NCI-H1694 (cell line): ENCODE measurements around the gene POLR3G.

ENCODE experiments used
- DNase-seq: peaks from one replicate; lab custom pipeline; 2025; lab: John Stamatoyannopoulos, UW

POLR3G gene, protein sequence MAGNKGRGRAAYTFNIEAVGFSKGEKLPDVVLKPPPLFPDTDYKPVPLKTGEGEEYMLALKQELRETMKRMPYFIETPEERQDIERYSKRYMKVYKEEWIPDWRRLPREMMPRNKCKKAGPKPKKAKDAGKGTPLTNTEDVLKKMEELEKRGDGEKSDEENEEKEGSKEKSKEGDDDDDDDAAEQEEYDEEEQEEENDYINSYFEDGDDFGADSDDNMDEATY

GRCh38 chr5:90474235-90475107, at the start of gene POLR3G, which contains the start of gene MBLAC2:
Gene POLR3G (plus strand): TSS chr5:90474864. CDS start chr5:90485568, 10,704 bp downstream.
Gene MBLAC2 (minus strand): TSS chr5:90474771. CDS start chr5:90474292, 479 bp downstream.
- peak; percentile 81 for DNase-seq

DNA sequence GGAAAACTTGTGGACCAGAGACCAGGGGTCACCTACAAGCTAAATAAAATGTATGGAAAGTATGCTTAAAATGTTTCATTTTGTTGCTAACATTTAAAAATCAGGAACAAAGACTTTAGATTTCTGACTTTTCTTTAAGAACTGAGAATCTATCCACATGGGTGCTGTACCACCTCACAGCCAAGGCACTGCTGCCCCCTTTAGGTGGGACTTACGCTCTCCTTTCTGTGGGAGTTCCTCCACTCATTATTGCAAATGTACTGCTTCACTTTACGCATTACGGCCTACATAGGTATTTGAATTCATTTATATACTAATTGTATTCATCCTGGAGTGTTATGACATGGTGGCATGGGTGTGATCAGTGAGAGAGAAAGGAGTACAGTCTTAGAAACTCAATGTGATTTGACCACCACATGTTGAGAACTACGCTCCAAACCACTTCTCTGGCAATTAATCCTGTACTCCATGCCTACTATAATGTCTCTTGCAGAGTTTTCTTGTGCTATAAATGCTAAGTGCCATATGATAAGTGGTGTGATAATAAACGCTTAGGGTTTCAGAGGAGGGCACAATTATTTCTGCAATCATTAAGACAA, 40.4 kb upstream of the POLR3G start:
- peak; percentile 20 for DNase-seq

DNA sequence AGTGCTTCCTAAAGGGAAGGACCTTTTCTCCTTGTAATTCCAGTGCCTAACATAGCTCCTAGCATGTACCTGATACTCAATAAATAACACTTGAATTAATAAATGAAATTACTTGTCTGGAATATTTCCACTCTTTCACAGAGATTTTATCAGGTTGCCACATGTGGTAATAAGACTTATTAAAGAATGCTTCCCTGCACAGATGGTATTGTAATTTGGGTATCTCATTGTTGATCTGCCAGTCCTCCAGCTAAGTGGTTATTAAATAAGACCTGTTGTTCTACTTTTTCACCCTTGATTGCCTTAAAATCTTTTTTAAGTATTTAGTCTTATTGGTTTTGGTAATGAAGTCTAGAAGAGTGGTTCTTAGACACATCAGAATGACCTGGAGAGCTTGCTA, 37.0 kb upstream of the POLR3G start:
- DNase-seq, result no peak

- DNase-seq, result no peak
Observed at GRCh38 chr5:90438100-90438499, 36.6 kb upstream of the POLR3G start.

DNA sequence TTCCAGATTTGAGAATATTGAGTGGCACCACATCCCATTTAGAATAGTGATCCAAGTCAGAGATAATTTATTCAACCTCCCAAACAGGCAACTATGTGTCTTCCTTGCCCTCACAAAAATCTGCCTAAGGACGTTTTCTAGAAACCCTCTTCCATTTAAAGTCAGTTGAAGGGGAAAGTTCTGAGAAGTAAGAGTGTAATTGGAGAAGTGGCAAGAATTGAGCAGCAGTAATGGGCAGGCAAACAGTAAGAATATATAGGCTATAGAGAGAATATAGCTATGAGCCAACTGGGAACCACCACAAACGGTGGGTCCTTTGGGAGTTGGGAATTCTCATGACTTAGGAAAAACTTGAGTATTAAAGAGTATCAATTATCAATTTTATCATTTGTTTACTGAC, 34.0 kb upstream of the POLR3G start:
- DNase-seq, result no peak

- no peak for DNase-seq
Observed at GRCh38 chr5:90446961-90447360, 27.7 kb upstream of the POLR3G start.

DNA sequence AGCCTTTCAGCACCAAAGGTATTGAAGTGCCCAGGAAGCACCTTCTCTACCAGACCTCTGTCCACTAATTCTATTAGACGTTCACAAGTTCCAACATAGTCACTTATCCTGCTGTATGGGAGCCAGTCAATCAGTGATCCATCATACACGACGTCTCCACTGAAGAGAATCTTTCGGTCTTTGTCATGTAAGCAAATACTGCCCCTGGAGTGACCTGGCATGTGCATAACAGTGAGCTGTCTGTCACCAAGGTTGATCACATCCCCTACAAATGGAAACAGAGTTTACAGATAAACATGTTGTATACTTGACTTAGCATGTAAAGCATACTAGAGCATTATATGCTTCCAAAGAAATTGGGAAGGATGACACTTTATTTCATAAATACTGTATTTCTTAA, 13.4 kb upstream of the POLR3G start:
- DNase-seq, result no peak

DNA sequence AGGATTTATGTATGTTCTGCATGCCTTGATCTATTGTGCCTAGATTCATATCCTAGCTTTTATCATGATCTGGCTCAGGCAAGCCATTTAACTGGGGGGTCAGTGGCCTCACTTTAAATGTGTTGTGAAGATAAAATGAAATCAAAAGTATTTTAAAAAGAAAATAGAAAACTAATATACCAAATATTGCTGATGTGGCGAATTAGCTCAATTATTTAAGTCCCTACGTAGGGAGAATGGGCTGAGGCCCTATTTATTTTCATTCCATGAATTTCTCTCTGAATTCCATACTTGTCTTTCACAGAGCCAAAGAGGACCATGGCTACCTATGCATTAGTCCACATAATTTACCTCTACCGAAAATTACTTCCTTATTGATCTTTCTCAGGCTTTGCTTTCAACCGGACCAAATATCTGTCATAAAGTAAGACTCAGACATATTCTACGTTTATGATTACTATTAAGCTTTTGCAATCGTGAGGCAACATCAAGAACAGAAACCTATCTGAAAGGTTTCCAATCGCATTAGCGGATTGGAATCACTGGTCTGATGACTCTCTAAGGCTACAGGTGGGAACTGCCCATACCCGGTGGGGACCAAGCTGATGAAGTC, 1.8 kb upstream of the POLR3G start:
- no peak for DNase-seq

GRCh38 chr5:90473396-90474234, 1.0 kb upstream of the POLR3G start:
- DNase-seq, result peak; percentile 1

DNA sequence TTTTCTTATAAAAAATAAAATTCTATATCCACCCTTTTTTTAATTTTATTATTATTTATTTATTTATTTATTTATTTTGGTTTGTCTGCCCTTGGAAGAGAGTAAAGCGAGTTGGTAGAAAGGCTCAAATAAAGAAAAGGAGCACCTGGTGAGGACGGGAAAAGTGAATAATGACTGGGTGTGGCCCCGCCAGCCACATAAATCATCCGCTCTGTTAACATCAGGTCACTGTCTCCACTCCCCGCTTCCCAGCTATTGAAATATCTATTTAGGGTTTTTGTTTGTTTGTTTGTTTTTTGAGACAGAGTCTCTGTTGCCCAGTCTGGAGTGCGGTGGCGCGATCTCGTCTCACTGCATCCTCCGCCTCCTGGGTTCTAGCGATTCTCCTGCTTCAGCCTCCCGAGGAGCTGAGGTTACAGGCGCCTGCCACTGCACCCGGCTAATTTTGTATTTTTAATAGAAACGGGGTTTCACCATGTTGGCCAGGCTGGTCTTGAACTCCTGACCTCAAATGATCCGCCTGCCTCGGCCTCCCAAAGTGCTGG, 844 bp downstream of the POLR3G start:
- no peak for DNase-seq

GRCh38 chr5:90476391-90476790, 1.7 kb downstream of the POLR3G start:
- no peak for DNase-seq

GRCh38 chr5:90477073-90477472, 2.4 kb downstream of the POLR3G start:
- DNase-seq, result no peak

DNA sequence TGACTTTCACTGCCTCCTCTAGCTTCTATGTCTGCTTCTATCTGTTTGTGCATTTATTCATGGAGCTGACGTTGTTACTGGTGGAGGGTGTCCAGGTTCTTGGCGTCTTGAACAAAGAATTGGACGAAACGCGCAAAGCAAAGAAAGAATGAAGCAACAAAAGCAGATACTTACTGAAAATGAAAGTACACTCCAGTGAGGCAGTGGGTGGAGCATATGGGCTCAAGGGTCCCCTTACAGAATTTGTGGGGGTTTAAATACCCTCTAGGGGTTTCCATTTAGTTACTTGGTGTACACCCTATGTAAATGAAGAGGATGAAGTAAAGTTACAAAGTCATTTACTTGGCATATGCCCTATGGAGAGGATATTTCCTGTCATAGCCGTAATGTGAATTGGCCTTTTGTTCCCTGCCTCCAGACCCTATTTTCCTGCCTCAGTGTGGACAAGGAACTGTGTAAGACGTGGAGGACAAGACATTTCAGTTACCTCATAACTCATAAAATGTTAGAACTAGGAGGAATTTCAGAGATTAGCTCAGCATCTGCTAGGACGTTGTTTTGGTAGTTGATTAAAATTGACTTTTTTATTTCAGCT, 3.1 kb downstream of the POLR3G start:
- no peak for DNase-seq

GRCh38 chr5:90479611-90480385, 5.1 kb downstream of the POLR3G start:
- no peak for DNase-seq

DNA sequence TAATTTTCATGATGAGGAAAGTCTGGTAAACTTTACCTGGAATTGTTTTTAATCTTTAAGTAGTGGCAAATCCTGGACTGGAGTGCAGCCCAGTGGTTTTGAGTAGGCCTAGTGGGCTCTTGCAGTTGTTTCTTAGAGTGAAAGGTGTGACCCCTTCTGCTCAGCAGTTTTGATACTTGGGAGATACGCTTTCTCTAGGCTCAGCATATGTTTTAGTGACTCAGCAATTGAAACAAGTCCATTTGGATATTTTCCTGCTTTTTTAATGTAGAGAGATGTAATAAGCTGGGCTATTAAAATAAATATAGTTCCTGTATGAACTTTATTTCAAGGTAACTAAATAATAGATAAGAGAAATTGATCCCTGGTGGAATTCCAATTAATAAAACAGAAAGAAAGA, 6.0 kb downstream of the POLR3G start:
- DNase-seq, result no peak

GRCh38 chr5:90483206-90483605, 8.5 kb downstream of the POLR3G start:
- no peak for DNase-seq

DNA sequence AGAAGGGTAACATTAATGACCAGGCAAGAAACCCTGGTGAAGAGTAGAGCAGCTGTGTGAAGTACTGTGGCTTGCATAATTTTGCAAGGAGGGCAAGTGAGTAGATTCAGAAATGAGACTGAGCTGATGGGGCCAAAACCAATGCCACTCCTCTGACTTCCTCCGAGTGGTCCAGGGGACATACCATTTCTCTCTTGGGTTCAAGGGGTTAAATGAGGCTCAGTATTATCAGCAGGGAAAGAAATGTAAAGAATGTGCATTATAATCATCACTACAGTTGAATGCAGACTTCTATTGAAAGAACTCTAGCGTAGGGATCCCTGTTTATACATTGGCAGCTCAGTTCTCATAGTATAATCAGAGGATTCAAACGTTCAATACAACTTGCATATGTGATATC, 9.9 kb downstream of the POLR3G start:
- no peak for DNase-seq

- no peak for DNase-seq
Observed at GRCh38 chr5:90488791-90489190, 14.1 kb downstream of the POLR3G start.

- DNase-seq, result no peak
Observed at GRCh38 chr5:90494043-90494442, 19.4 kb downstream of the POLR3G start.

- no peak for DNase-seq
Observed at GRCh38 chr5:90495146-90495545, 20.5 kb downstream of the POLR3G start.
